GM12872 (cell line): Measurements from ENCODE around the gene MKLN1.

ENCODE experiments used
- CTCF ChIP-seq: IDR thresholded peaks from 3 replicates; pipeline ENCODE4 v1.5.1; 2011; ENCODE audit warnings: low read depth, mild to moderate bottlenecking, low read length, moderate library complexity; ENCODE audit not compliant: insufficient read depth

MKLN1 gene

DNA sequence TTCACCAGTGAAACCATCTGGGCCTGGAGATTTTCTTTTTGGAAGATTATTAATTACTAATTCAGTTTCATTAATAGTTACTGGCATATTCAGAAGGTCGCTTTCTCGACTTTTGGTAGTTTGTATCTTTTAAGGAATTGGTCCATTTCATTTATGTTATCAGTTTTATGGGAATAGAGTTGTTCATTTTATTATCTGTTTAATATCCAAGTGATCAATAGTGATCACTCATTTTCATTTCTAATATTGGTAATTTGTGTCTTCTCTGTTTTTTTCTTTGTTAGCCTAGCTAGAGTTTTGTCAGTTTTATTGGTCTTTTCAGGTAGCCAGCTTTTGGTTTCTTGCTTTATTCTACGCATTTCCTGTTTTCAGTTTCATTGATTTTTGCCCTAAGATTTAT, 31.0 kb downstream of the MKLN1 start:
- no peak for TF ChIP-seq CTCF

DNA sequence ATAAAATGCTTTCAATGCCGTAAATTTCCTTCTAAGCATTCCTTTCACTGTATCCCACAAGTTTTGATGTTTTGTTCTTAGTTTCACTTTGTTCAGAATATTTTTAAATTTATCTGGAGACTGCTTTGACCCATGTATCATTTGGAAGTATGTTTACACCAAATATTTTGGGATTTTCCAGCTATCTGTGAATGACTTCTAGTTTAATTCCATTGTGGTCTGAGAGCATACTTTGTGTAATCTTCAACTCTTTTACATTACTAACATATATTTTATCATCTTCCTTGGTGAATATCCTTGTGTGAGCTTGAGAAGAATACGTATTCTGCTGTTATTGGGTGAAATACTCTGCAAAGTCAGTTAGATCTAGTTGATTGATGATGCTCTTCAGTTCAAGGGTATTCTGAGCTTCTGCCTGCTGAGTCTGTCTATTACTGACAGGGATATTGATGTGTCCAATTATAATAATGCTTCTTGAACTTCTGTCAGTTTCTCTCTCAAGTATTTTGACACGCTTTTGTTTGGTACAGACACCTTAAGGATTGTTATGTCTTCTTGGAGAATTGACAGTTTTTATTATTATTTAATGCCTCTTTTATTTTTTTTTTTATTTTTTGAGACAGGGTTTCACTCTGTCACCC, 31.6 kb downstream of the MKLN1 start:
- no peak for TF ChIP-seq CTCF

GRCh38 chr7:131363719-131364118, 36.0 kb downstream of the MKLN1 start:
- TF ChIP-seq CTCF: no peak

- TF ChIP-seq CTCF: no peak
Observed at GRCh38 chr7:131364767-131365344, 37.2 kb downstream of the MKLN1 start.

GRCh38 chr7:131365838-131366237, 38.2 kb downstream of the MKLN1 start:
- no peak for TF ChIP-seq CTCF

- TF ChIP-seq CTCF: no peak
Observed at GRCh38 chr7:131369354-131369753, 41.7 kb downstream of the MKLN1 start.

- no peak for TF ChIP-seq CTCF
Observed at GRCh38 chr7:131370523-131370968, 42.9 kb downstream of the MKLN1 start.
